HuH-7 (cell line): Measurements from ENCODE around the gene TCL1A.
"Not testable (repeated sequence)": the region's sequence is repeated elsewhere in the genome, so short reads cannot be mapped to it uniquely, and the experiment has no call there.

Experiments
- DNase-seq: peaks from one replicate; pipeline ENCODE4 v3.0.0; 2011; ENCODE audit warnings: low spot score

Gene TCL1A, protein sequence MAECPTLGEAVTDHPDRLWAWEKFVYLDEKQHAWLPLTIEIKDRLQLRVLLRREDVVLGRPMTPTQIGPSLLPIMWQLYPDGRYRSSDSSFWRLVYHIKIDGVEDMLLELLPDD

GRCh38 chr14:95713596-95714371 lies at the start of gene TCL1A:
Gene TCL1A, minus strand, starts transcription at chr14:95714125. Its CDS starts 59 bp downstream, at chr14:95714066.
- no peak for DNase-seq

DNA sequence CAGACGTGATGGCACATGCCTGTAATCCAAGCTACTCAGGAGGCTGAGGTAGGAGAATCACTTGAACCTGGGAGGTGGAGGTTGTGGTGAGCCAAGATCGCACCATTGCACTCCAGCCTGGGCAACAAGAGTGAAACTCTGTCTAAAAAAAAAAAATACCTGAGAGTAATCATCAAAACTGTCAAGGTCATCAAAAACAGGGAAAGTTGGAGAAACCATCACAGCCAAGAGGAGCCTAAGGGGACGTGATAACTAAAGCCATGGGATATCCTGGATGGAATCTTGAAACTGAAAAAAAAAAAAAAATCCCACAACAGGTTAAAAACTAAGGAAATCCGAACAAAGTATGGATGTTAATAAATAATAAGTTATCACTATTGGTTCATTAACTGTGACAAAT lies 49.1 kb upstream of the TCL1A start:
- DNase-seq: not testable (repeated sequence)

- DNase-seq: no peak
These were observed 47.5 kb upstream of the TCL1A start for GRCh38 chr14:95761436-95761835.

GRCh38 chr14:95760596-95760995 lies 46.7 kb upstream of the TCL1A start:
- DNase-seq: no peak

DNA sequence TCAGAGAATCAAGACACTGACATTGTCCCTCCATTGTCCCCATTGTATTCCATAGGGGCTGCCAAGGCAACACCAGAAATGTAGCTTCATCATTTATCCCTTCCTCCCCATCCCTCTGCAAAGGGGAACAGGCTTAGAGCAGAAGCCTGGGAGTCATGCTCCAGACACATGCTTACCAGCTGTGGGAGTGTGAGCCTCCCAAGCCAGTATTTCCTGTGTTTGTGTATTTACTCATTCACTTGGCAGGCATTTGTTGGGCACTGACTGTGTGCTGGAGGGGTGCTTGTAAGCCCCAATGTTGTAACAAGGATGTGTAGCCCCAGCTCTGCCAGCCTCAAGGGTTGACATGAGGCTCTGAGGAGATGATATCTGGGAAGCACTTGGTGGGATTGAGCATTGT lies 46.0 kb upstream of the TCL1A start:
- DNase-seq: no peak

DNA sequence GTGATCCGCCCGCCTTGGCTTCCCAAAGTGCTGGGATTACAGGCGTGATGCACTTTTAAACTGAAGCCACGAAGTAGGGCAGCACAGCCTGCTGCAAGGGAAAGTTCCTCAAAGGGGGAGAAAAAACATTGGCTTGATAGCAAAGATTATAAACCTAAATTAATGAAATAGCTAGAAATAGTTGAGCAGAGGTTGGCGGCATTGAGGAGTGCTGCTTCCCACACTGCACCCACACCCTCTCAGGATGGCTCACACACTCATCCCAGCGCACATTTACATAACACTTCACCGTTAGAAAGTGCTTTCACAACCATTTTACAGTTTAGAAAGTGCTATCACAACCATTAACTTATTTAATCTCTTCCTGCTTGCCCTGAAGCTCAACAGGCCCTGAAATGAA lies 44.4 kb upstream of the TCL1A start:
- no peak for DNase-seq

DNA sequence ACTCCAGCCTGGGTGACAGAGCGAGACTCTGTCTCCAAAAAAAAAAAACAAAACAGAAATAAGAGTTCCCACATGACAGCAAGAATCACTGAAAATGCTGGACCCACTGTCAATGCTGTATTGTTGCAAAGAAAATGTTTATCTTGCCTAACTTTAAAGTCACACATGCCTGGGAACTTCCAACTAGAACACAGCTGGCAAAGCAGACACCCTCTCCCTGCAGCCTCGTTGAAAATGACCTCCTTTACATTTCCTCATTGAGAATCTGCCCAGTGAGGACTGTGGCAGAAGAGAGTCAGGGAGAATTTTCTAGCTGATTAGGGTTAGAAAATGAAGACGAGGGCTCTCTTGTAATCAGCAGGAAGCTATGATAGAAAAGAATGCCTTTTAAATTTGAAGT lies 42.8 kb upstream of the TCL1A start:
- DNase-seq: no peak

- no peak for DNase-seq
These were observed 42.2 kb upstream of the TCL1A start for GRCh38 chr14:95756127-95756526.

DNA sequence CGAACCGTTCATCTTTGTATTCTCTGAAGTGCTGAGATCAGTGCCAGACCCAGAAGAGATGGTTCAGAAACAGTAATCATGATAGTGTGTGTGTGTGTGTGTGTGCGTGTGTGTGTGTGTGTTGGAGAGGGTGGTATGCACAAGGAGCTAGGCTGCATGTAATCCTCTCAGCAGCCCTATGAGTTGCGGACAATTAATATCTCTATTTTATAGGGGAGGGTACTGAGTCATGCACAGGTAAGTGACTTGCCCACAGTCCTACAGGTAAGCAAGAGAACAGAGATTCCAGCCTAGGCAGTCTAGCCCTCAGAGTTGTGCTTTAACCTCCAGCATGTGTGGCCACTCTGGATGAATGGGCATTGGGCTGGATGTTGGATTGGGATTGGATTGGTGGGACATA lies 27.9 kb upstream of the TCL1A start:
- DNase-seq: no peak

DNA sequence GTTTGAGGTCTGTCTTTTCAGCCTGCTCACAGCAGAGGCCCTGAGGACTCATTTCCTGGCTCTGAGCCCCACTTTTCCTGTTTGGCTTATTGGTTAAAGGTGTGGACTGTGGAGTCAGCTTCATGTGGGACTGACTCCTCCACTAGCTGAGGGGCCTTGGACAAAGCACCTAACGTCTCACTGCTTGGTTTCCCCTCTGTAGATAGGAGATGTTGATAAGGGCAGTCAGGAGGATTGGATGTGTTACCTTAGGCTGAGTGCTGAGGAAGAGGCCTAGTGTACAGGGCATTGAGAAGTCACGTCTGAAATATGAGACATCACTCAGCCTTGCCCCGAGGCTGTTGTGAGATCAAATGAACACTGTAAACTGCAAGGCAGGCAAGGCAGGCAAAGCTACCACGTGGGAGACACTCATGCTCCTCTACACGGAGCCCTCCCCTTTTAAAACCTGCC lies 27.1 kb upstream of the TCL1A start:
- no peak for DNase-seq

DNA sequence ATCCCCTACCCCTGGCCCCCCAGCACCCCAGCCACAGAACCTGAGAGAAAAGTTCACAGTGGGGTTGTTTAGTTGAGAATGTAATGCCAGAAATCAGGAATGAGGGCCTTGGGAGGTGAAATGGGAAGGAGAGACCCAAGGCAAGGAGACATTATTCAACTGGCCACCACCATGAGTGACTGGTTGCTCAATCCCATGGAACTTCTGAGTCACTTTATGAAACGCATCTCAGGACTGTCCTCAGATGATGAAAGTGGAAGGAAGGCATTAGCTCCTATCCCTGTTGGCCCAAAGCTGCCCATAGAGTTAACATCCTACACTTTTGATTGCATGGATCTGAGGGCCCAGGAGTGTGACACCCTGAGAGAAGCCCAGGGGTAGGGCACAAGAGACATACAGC lies 25.4 kb upstream of the TCL1A start:
- no peak for DNase-seq

DNA sequence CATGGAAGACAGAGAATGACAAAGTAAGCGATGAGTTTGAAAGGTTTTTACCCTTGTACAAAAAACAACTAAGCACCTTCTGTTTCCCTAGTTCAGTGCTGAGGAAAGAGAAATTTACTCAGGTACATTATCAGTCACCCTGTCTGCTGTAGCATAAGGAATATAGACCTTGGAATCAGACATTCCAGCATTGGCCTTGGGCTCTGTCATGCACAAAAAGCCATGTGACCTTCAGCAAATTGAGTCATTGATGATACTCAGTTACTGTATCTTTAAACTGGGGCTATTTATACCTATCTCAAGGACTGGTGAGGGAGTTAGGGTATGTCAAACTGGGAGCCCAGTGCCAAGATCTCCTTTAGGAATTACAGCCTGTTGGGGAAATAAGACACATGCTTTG lies 19.3 kb upstream of the TCL1A start:
- DNase-seq: no peak

DNA sequence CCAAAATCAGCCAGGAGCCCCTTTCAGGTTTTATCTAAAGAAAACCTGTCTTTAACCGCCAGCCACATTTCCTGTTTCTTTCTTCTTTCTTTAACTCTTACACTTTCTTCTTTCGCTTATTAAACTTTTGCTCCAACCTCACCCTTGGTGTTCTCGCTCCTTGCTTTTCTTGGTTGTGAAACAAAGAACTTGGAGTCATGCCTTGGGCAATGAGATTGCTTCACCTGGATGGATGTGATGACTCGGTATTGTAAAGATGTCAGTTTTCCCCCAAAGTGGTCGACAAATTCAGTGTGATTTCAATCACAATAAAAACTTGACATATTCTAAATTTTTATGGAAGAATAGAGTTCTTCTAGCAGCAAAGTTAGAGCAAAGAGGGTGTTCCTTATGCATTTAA lies 16.2 kb upstream of the TCL1A start:
- no peak for DNase-seq

GRCh38 chr14:95729402-95730028 lies 15.6 kb upstream of the TCL1A start:
- DNase-seq: not testable (repeated sequence)

GRCh38 chr14:95727056-95727700 lies 13.3 kb upstream of the TCL1A start:
- DNase-seq: no peak

GRCh38 chr14:95725685-95726336 lies 11.9 kb upstream of the TCL1A start:
- no peak for DNase-seq

GRCh38 chr14:95722525-95723190 lies 8.7 kb upstream of the TCL1A start:
- DNase-seq: no peak

DNA sequence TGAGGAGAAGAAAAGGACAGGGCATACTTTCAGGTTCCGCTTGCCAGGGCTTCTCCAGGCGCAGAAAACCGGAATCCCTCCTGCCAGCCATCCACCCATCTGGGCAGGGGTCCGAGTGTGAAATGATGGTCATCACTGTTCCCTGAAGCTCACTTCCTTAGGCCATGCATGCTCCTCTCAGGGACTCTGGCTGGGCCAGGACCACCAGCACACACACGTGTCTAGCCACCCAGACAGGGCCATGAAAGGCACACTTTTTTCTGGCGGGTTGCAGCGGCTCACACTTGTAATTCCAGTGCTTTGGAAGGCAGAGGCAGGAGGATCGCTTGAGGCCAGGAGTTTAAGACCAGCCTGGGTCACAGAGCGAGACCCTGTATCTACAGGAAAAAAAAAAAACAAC lies 1.5 kb downstream of the TCL1A start:
- no peak for DNase-seq

DNA sequence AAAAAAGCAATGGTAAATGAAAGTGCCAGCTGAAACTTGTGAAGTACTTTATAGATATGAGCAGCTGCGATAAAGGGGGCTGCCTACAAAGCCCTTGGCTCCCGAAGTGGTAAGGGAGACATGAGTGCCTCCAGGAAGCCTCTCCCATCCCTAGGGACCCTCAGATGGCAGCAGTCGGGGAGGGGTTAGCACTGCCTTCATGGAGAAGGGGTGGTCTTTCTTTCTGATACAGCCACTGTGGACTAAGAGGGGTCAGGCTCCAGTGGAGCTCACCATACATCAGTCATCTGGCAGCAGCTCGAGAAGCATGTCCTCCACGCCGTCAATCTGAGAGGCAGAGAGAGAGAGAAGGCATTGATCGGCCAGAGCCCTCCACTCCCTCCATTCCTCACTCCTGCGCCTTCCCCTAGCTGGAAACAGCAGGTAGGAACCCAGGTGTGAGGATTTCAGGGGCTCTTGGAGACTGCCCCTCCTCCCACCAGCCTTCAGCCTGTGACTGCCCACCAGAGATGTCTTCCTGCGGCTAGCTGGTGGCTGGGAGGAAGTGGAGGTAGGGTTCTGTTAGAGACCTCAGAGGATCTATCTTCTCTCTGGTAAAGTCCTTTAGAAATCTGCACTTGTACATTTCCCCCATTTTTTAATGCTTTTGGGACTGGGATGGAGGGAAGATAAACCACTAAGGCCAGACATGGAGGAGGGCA lies 2.3 kb downstream of the TCL1A start:
- no peak for DNase-seq

DNA sequence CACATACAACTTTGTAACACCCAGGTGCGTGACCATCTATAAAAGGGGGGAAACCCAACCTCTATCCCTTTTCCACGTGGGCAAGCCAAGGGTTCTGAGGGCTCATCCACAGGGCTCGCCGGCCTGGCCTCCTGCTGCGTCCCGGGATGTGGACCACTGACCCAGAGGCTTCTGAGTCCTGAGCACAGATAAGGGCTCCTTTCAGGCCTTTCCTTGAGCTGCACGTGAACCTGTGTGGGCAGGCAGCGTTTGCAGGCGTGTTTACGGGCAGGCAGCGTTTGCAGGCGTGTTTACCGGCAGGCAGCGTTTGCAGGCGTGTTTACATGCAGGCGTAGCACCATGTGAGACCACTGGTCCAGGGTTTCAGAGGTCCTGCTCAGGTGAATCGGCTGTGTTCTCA lies 3.8 kb downstream of the TCL1A start:
- no peak for DNase-seq

GRCh38 chr14:95707327-95707726 lies 6.6 kb downstream of the TCL1A start:
- no peak for DNase-seq
